CD4-positive, alpha-beta T cell (primary cell): ENCODE results near the gene RNU6-1. TPM values are rescaled to one million over a fixed set of nuclear protein-coding genes. Genes with fewer than 3 reads are reported as not detected.

Experiments
- ATAC-seq: fragments of 200-7000 bp; cut with Tn5 transposase; one replicate; pipeline ENCODE4 v1.10.0; 2022; ENCODE audit warnings: mild to moderate bottlenecking; ENCODE audit not compliant: poor library complexity
- CTCF ChIA-PET: fragments of 350-600 bp; sonication (Branson Sonifier 250); formaldehyde crosslinking; loops from one replicate; lab custom pipeline; 2021; ENCODE audit warnings: antibody characterized with exemption, inconsistent platforms; lab: Charles Lee
- POLR2A ChIA-PET: fragments of 350-600 bp; sonication (Branson Sonifier 250); formaldehyde crosslinking; loops from one replicate; lab custom pipeline; 2021; ENCODE audit warnings: antibody characterized with exemption, inconsistent platforms; lab: Charles Lee
- DNase-seq, 14 experiments: peaks; one replicate each; pipeline ENCODE4 v3.0.0-alpha.2; 2013 to 2020; ENCODE audit warnings: mixed read lengths in 2 of 14
- H3K27ac ChIP-seq, 2 donors: one replicate each; pipeline versions ENCODE4 v1.5.1 to v1.7.0; 2013; ENCODE audit warnings: low read length in 2 of 2, low read depth in 1 of 2, mild to moderate bottlenecking in 1 of 2
- H3K27me3 ChIP-seq, 2 experiments: 1 replicate in 1 of 2; 2 replicates in 1 of 2; pipeline versions ENCODE4 v1.6.1 to v1.7.0; 2013; ENCODE audit warnings: low read length in 2 of 2, control low read depth in 1 of 2, mild to moderate bottlenecking in 1 of 2, moderate library complexity in 1 of 2; ENCODE audit not compliant: insufficient read depth in 2 of 2, control insufficient read depth in 1 of 2
- H3K36me3 ChIP-seq: one replicate; pipeline ENCODE4 v1.6.1; 2013; ENCODE audit warnings: low read length, control low read depth; ENCODE audit not compliant: insufficient read depth
- H3K4me1 ChIP-seq: one replicate; pipeline ENCODE4 v1.6.1; 2013; ENCODE audit warnings: low read length, control low read depth; ENCODE audit not compliant: insufficient read depth
- H3K4me3 ChIP-seq: one replicate; pipeline ENCODE4 v1.5.1; 2013; ENCODE audit warnings: mild to moderate bottlenecking, low read length, moderate library complexity
- H3K9me3 ChIP-seq, 2 experiments: 1 replicate in 1 of 2; 2 replicates in 1 of 2; pipeline versions ENCODE4 v1.6.1 to v1.7.0; 2013; ENCODE audit warnings: low read length in 2 of 2, mild to moderate bottlenecking in 2 of 2, control low read depth in 1 of 2, moderate library complexity in 1 of 2; ENCODE audit not compliant: control insufficient read depth in 1 of 2, insufficient read depth in 1 of 2
- H3K27ac Mint-ChIP-seq: one replicate; pipeline ENCODE4 v1.8.0; 2020; ENCODE audit warnings: mixed read lengths
- H3K27me3 Mint-ChIP-seq: one replicate; pipeline ENCODE4 v1.8.0; 2021; ENCODE audit warnings: mixed read lengths
- H3K36me3 Mint-ChIP-seq: one replicate; pipeline ENCODE4 v1.8.0; 2021; ENCODE audit warnings: low read depth, mixed read lengths
- H3K4me1 Mint-ChIP-seq: one replicate; pipeline ENCODE4 v1.8.0; 2021; ENCODE audit warnings: low read depth, mixed read lengths
- H3K4me3 Mint-ChIP-seq: one replicate; pipeline ENCODE4 v1.8.0; 2020; ENCODE audit warnings: mild to moderate bottlenecking, mixed read lengths
- H3K9me3 Mint-ChIP-seq: one replicate; pipeline ENCODE4 v1.8.0; 2020; ENCODE audit warnings: mixed read lengths
- CTCF ChIP-seq: fragments of 200-600 bp; IDR thresholded peaks from one replicate; pipeline ENCODE4 v1.8.0; 2022; ENCODE audit warnings: antibody characterized with exemption, mild to moderate bottlenecking
- intact Hi-C, 2 experiments: fragments of 100-400 bp; cut with DNase I in 1 of 2; cut with micrococcal nuclease in 1 of 2; formaldehyde crosslinking; loops; one replicate each; pipeline versions ENCODE4 v1.15.1 to v1.9.0; 2023 to 2025; cut with DNase I, micrococcal nuclease
- total RNA-seq, 174 experiments: library from RNA in 2 of 174; stranded (reverse) in 2 of 174; gene quantifications; one replicate each; pipeline ENCODE4 v1.2.3 and lab custom pipeline; 2021 to 2026

The RNU6-1 gene
- total RNA-seq, 2 experiments from 2014 or later = not detected

GRCh38 chr15:67839499-67839928 lies 331 bp downstream of the RNU6-1 start:
- intact Hi-C loops = loop anchor here (1.0 to 10.0 kb wide), 7 partner anchors 295 to 892 kb away; partner anchors contain the start of genes C15orf61 (in 2 of the 2) and MAP2K5 (in 2 of the 2)
- Mint-ChIP-seq H3K4me1 (peaks cover 60% of the 10 kb centered on the region), H3K27me3 (peaks cover 27% of the 10 kb centered on the region), H3K27ac (peak overlapping the region; percentile 99), H3K9me3 (no peaks in the 10 kb centered on the region), H3K4me3 (peak overlapping the region; percentile 97), H3K36me3 (peaks cover 11% of the 10 kb centered on the region)
- POLR2A ChIA-PET = interaction anchor here (1.1 to 2.1 kb wide), 3 partner anchors 56 to 318 kb away, joined by 7 to 8 read pairs (median 8); partner anchors contain the start of genes C15orf61 and MAP2K5
- CTCF ChIA-PET = interaction anchor here (1.4 kb wide), 1 partner anchor 382 kb away, joined by 5 read pairs; no protein-coding TSS in a partner anchor
- H3K27me3 ChIP-seq = peaks cover 16 to 19% of the 10 kb centered on the region in 2 experiments
- H3K9me3 ChIP-seq = peaks cover 0 to 15% of the 10 kb centered on the region in 2 experiments
- DNase-seq = peak in 5 of 14 experiments; percentile 31 to 79 (median 48)
- peak overlapping the region; percentile 73 to 83 for H3K27ac ChIP-seq
- H3K4me1 ChIP-seq = peaks cover 48% of the 10 kb centered on the region
- H3K36me3 ChIP-seq = no peaks in the 10 kb centered on the region
- TF ChIP-seq CTCF = no peak
- peak overlapping the region; percentile 85 for H3K4me3 ChIP-seq
- ATAC-seq = peak; percentile 58

- peaks cover 66% of the 10 kb centered on the region for H3K4me1 Mint-ChIP-seq
- Histone ChIP-seq H3K27me3 (peaks cover 22 to 25% of the 10 kb centered on the region in 2 experiments), H3K36me3 (no peaks in the 10 kb centered on the region), H3K4me1 (peaks cover 55% of the 10 kb centered on the region), H3K9me3 (peaks cover 0 to 18% of the 10 kb centered on the region in 2 experiments), H3K27ac (peak overlapping the region; percentile 73 to 83), H3K4me3 (peak overlapping the region; percentile 85)
- ATAC-seq = no peak
- peak in 2 of 14 experiments; percentile 21 to 45 for DNase-seq
- H3K27me3 Mint-ChIP-seq = peaks cover 34% of the 10 kb centered on the region
- POLR2A ChIA-PET = interaction anchor here (1.1 to 2.1 kb wide), 3 partner anchors 55 to 318 kb away, joined by 7 to 8 read pairs (median 8); partner anchors contain the start of genes C15orf61 and MAP2K5
- H3K36me3 Mint-ChIP-seq = peaks cover 11% of the 10 kb centered on the region
- TF ChIP-seq CTCF = no peak
- intact Hi-C loops = loop anchor here (1.0 to 10.0 kb wide), 8 partner anchors 56 to 892 kb away; partner anchors contain the start of genes C15orf61 (in 2 of the 2) and MAP2K5 (in 2 of the 2)
- H3K27ac Mint-ChIP-seq = peak overlapping the region; percentile 99
- H3K9me3 Mint-ChIP-seq = no peaks in the 10 kb centered on the region
- CTCF ChIA-PET = interaction anchor here (1.4 kb wide), 1 partner anchor 382 kb away, joined by 5 read pairs; no protein-coding TSS in a partner anchor
- H3K4me3 Mint-ChIP-seq = peak overlapping the region; percentile 97
Measured at GRCh38 chr15:67838789-67839332, 984 bp downstream of the RNU6-1 start.

- H3K9me3 Mint-ChIP-seq = no peaks in the 10 kb centered on the region
- no peak for TF ChIP-seq CTCF
- H3K4me1 Mint-ChIP-seq = peaks cover 78% of the 10 kb centered on the region
- ChIA-PET POLR2A (interaction anchor here (0.6 kb wide), 1 partner anchor 295 kb away, joined by 3 read pairs; the partner anchor contains the start of gene MAP2K5), CTCF (interaction anchor here (0.7 kb wide), 1 partner anchor 380 kb away, joined by 4 read pairs; no protein-coding TSS in a partner anchor)
- H3K4me3 Mint-ChIP-seq = no peak overlapping the region
- Histone ChIP-seq H3K9me3 (peaks cover 0 to 28% of the 10 kb centered on the region in 2 experiments), H3K36me3 (no peaks in the 10 kb centered on the region), H3K4me3 (no peak overlapping the region), H3K27me3 (peaks cover 41 to 44% of the 10 kb centered on the region in 2 experiments), H3K27ac (no peak overlapping the region), H3K4me1 (peaks cover 70% of the 10 kb centered on the region)
- intact Hi-C loops = loop anchor here (1.0 to 10.0 kb wide), 9 partner anchors 54 to 890 kb away; partner anchors contain the start of gene MAP2K5 (in 2 of the 2)
- peaks cover 53% of the 10 kb centered on the region for H3K27me3 Mint-ChIP-seq
- peaks cover 11% of the 10 kb centered on the region for H3K36me3 Mint-ChIP-seq
- DNase-seq (no peak), ATAC-seq (no peak)
- no peak overlapping the region for H3K27ac Mint-ChIP-seq
Measured at GRCh38 chr15:67836955-67837354, 2.9 kb downstream of the RNU6-1 start.
